Cardiac muscle cell (in vitro differentiated cells and primary cell): ENCODE results near the gene HIVEP1. TPM values are rescaled to one million over a fixed set of nuclear protein-coding genes. Genes with fewer than 3 reads are reported as not detected.

Experiments used
- DNase-seq, 2 donors: peaks; one replicate each; pipeline versions ENCODE4 v3.0.0 to v3.0.0-alpha.2; 2010 to 2017; ENCODE audit warnings: low read depth in 1 of 2, low spot score in 1 of 2
- H3K27ac ChIP-seq: fragments of 200-600 bp; sonication (generic); 2 replicates; pipeline ENCODE4 v1.5.1; 2016
- H3K27me3 ChIP-seq: fragments of 200-600 bp; sonication (generic); 2 replicates; pipeline ENCODE4 v1.6.0; 2016; ENCODE audit warnings: control low read depth
- H3K36me3 ChIP-seq: fragments of 200-600 bp; sonication (generic); 2 replicates; pipeline ENCODE4 v1.5.1; 2016; ENCODE audit warnings: control low read depth
- H3K4me1 ChIP-seq: fragments of 200-600 bp; sonication (generic); 2 replicates; pipeline ENCODE4 v1.8.1; 2017; ENCODE audit warnings: low read depth, mild to moderate bottlenecking, mixed run types
- H3K4me3 ChIP-seq: fragments of 200-600 bp; sonication (generic); 2 replicates; pipeline ENCODE4 v1.5.1; 2016; ENCODE audit warnings: mild to moderate bottlenecking
- H3K9me3 ChIP-seq: fragments of 200-600 bp; sonication (generic); 2 replicates; pipeline ENCODE4 v1.5.1; 2017; ENCODE audit warnings: low read depth, mild to moderate bottlenecking, control low read depth
- polyA plus RNA-seq: library from polyadenylated mRNA; unstranded; fragments of >200 nt; fragmentation: Nextera tagmentation; extraction: Ambion mirVana; gene quantifications from 2 replicates; pipeline ENCODE4 v1.2.1, GENCODE V29; 2016
- total RNA-seq: library from RNA; depleted of rRNA; stranded (reverse); fragments of >200 nt; gene quantifications from 2 replicates; pipeline ENCODE4 v1.2.3, GENCODE V29; 2016
- TF ChIP-seq, protein P1 (sequence below): IDR thresholded peaks from 2 replicates; pipeline ENCODE4 v1.5.1; 2012; ENCODE audit warnings: low read depth, mild to moderate bottlenecking, low read length

The HIVEP1 gene
- total and polyA plus RNA-seq, 2 experiments from 2014 or later = 5.3 to 20.0 TPM

DNA sequence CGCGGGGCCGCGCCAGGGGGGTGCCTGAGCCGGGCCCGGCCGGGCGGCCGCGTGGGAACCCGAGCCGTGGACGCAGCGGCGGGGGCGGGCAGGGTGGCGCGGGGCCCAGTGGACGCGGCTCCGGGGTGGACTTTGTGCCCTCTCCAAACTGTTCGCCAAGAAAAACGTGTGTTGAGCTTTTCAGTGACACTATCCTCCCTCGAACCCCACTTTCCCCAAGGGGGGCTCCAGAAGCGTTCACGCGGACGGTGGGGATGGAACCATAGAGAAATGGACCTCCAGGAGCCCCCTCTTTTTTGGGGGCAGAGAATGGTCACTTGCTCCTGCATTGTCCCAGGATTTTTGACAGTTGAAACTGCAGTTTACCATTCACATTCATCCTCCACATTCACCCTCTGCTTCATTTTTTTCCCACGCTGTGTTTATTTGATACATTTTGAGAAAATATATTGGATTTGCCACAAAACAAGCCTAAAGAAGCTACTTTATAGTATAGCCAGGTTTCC is 2.9 kb upstream of the HIVEP1 start:
- TF ChIP-seq, protein P1, sequence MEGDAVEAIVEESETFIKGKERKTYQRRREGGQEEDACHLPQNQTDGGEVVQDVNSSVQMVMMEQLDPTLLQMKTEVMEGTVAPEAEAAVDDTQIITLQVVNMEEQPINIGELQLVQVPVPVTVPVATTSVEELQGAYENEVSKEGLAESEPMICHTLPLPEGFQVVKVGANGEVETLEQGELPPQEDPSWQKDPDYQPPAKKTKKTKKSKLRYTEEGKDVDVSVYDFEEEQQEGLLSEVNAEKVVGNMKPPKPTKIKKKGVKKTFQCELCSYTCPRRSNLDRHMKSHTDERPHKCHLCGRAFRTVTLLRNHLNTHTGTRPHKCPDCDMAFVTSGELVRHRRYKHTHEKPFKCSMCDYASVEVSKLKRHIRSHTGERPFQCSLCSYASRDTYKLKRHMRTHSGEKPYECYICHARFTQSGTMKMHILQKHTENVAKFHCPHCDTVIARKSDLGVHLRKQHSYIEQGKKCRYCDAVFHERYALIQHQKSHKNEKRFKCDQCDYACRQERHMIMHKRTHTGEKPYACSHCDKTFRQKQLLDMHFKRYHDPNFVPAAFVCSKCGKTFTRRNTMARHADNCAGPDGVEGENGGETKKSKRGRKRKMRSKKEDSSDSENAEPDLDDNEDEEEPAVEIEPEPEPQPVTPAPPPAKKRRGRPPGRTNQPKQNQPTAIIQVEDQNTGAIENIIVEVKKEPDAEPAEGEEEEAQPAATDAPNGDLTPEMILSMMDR = no peak
- Histone ChIP-seq H3K27ac (peak overlapping the region; percentile 97), H3K27me3 (no peaks in the 10 kb centered on the region), H3K4me3 (peak overlapping the region; percentile 81), H3K36me3 (no peaks in the 10 kb centered on the region), H3K4me1 (peaks cover 21% of the 10 kb centered on the region), H3K9me3 (no peaks in the 10 kb centered on the region)
- DNase-seq = no peak

DNA sequence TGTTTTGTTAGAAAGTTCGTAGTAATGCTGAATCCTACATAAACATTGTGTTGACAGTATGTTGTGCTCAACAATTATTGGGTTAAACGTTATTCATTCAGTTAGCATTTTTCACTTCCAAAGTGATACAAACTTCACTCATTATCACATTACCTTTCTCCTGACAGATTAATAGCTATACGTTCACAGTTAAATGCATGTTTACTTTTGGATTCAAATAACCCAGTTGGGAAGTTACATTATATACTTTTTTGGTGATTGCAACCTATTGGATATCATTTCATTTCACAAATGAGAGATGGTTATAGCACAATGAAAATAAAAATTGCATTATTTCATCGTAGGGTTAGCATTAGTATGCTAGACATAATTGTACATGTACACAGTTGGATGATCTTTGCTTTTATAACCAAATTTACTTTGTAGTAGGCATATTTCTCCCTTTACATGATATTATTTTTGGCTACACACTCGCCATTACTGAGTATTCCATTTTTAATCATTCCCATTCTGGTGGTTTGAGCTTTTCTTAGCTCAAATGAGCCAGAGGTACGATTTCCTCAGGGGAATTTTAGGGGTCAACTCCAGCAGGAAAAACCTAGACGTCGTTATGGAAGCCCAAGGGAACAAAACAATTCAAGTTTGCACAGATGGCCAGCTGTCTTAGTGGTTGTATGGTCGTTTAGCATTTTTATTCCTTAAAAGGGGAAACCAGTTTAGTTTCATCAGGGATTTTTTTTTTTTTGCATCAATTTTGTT is 2.1 kb upstream of the HIVEP1 start:
- peak in 1 of 2 donors; percentile 71 for DNase-seq
- peak overlapping the region; percentile 97 for H3K27ac ChIP-seq

DNA sequence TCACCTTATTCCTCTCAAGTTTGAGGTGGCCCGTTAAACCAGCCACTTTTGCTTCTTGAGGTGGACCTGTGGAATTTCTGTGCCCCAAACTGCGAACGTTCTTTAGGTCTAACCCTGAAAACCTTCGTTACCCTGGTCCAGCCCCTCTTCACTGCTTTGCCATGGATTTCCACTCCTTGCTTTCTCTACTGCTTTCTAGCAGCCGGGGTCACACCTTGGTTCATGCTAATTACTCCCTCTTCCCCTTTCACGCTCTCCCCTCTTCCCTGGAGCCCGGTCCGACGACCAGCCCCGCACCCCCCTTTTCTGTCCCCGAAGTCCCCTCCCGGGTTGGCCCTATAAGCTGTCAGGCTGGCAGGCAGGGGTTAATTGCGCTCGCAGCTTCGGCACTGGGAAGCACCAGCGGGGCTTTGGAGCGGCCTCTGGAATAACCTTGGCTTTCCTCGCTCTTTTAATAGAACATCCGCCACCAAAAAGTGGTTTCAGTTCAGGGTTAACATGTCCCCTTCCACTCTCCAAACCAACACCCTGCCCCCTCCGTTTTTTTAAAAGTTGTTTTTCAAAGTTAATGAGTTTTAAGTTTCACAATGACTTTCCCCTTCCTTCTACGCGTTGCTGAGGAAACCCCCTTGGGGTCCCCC is 1.4 kb upstream of the HIVEP1 start:
- Histone ChIP-seq H3K9me3 (no peaks in the 10 kb centered on the region), H3K27me3 (no peaks in the 10 kb centered on the region), H3K4me3 (peak overlapping the region; percentile 81), H3K4me1 (peaks cover 21% of the 10 kb centered on the region), H3K27ac (peak overlapping the region; percentile 97), H3K36me3 (no peaks in the 10 kb centered on the region)
- peak in 1 of 2 donors; percentile 87 for DNase-seq
- TF ChIP-seq, protein P1 = no peak

More for the DNA sequence above, 2.1 kb upstream of the HIVEP1 start:
- Histone ChIP-seq H3K4me3 (peak overlapping the region; percentile 81), H3K9me3 (no peaks in the 10 kb centered on the region), H3K36me3 (no peaks in the 10 kb centered on the region), H3K4me1 (peaks cover 21% of the 10 kb centered on the region), H3K27me3 (no peaks in the 10 kb centered on the region)
- TF ChIP-seq, protein P1 = no peak

DNA sequence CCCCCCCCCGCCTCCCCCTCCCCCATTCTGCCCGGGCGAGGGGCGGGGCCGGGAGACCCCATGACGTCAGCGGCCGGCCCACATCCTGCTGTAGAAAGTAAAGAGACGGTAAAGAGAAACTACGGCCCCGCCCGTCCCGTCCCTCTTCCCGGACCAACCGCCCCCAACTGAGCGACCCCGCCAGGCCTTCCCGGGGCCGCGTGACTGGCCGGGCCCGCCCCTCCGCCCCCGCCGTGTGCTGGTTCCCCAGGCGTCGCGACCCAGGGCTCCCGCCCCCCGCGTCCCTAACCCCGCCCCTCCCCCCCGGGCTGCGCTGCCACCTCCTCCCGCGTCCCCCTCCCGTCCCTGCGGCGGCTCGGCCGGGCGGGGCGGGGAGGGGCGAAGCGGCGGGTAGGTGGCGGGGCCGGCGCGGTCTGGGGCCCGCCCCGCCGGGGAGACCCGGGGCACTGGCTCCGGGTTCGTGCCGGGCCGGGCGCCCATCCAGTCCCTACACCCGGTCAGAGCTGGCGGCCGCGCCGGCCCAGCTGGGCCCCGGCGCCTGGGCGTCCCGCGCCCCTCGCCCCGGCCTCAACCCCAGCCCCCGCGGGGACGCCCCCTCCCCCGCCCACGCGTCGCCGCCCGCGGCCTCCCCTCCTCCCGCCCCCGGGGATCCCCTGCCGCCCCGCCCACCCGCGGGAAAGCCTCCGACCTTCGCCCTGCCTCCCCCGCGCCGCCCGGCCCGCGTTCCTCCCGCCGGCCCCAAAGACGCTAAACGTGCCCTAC is 655 bp upstream of the HIVEP1 start:
- H3K27me3 ChIP-seq = no peaks in the 10 kb centered on the region
- peak; percentile 99 for DNase-seq
- peak overlapping the region; percentile 97 for H3K27ac ChIP-seq
- no peaks in the 10 kb centered on the region for H3K36me3 ChIP-seq
- H3K4me1 ChIP-seq = peaks cover 21% of the 10 kb centered on the region
- peak overlapping the region; percentile 81 for H3K4me3 ChIP-seq
- H3K9me3 ChIP-seq = no peaks in the 10 kb centered on the region
- TF ChIP-seq, protein P1 = no peak

DNA sequence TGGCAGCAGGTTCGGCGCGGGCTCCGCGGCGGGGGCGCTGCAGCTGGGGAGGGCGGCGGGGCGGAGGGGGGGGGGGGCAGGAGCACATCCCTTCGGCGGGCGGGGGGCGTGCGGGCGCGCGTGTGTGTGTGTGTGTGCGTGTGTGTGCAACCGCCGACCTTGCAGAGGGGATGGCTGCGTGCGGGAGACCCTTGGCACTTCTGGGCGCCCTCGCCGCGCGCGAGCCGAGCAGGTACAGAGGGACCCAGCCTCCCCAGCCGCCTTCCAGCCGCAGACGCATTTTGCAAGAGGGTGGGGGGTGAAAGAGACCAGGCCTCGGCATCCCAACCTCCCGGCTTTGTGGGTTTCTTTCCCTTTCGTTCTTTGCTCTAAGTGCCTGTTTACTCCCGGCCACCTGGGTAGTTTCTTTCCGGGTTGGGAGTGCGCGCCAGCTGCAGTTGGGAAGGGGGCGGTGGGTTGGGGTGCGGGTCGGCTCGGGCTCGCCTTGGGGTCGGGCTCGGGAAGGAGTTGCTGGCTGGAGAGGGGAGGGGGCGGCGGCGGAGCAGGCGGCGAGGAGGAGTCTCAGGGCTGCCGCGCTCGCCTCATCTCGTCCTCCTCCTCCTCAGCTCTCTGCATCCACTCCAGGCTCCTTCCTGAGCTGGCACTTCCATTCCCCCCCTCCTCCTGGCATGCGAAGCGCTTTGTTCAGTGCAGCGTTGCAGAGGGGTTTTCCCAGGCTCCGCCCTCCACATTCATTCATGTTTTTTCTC is 620 bp downstream of the HIVEP1 start:
- Histone ChIP-seq H3K9me3 (no peaks in the 10 kb centered on the region), H3K4me1 (peaks cover 18% of the 10 kb centered on the region), H3K27ac (peak overlapping the region; percentile 97), H3K36me3 (peaks cover 5% of the 10 kb centered on the region), H3K4me3 (peak overlapping the region; percentile 74), H3K27me3 (no peaks in the 10 kb centered on the region)
- TF ChIP-seq, protein P1 = no peak
- peak; percentile 82 to 92 for DNase-seq
